GM12878 (cell line): ENCODE results near the gene FSTL4. TPM values are rescaled to one million over a fixed set of nuclear protein-coding genes. Genes with fewer than 3 reads are reported as not detected.
A peak's percentile ranks its signal among the peaks of the same experiment; 100 is the strongest.

ENCODE experiments used
- BACH1 ChIP-seq: fragments of 450-650 bp; IDR thresholded peaks from 2 replicates; pipeline ENCODE4 v1.6.1; 2017; ENCODE audit warnings: mild to moderate bottlenecking, borderline replicate concordance
- BCL3 ChIP-seq: IDR thresholded peaks from 2 replicates; pipeline ENCODE4 v1.6.1; 2011; ENCODE audit warnings: borderline replicate concordance, low read depth, mild to moderate bottlenecking, moderate library complexity, low read length; ENCODE audit not compliant: insufficient read depth, poor library complexity, severe bottlenecking
- CREM ChIP-seq: IDR thresholded peaks from 2 replicates; pipeline ENCODE4 v1.6.1; 2014; ENCODE audit warnings: antibody characterized with exemption, low read depth
- ESRRA ChIP-seq: IDR thresholded peaks from 2 replicates; pipeline ENCODE4 v1.6.1; 2012; ENCODE audit warnings: mild to moderate bottlenecking, low read length, improper control_type of control experiment
- FOXM1 ChIP-seq: IDR thresholded peaks from 2 replicates; pipeline ENCODE4 v1.6.1; 2012; ENCODE audit warnings: low read depth, mild to moderate bottlenecking, inconsistent platforms, low read length, moderate library complexity
- GATAD2B ChIP-seq: fragments of 450-650 bp; conservative IDR thresholded peaks from 2 replicates; pipeline ENCODE4 v1.6.1; 2017; ENCODE audit warnings: low read depth, mild to moderate bottlenecking, moderate library complexity
- IKZF1 ChIP-seq: fragments of 450-650 bp; conservative IDR thresholded peaks from 2 replicates; pipeline ENCODE4 v1.6.1; 2017; ENCODE audit warnings: antibody characterized with exemption, mild to moderate bottlenecking
- KAT2A ChIP-seq: conservative IDR thresholded peaks from 2 replicates; pipeline ENCODE4 v1.6.1; 2011; ENCODE audit warnings: low read depth, low read length; ENCODE audit not compliant: control insufficient read depth
- MTA3 ChIP-seq: IDR thresholded peaks from 2 replicates; pipeline ENCODE4 v1.6.1; 2012; ENCODE audit warnings: low read length, inconsistent platforms, borderline replicate concordance
- NBN ChIP-seq: fragments of 450-650 bp; IDR thresholded peaks from 2 replicates; pipeline ENCODE4 v1.6.1; 2016
- NFXL1 ChIP-seq: fragments of 450-650 bp; IDR thresholded peaks from 2 replicates; pipeline ENCODE4 v1.6.1; 2017; ENCODE audit warnings: antibody characterized with exemption, mild to moderate bottlenecking, borderline replicate concordance
- PAX5 ChIP-seq: IDR thresholded peaks from 2 replicates; pipeline ENCODE4 v1.6.1; 2011; ENCODE audit warnings: low read depth, low read length, borderline replicate concordance
- SKIL ChIP-seq: fragments of 450-650 bp; IDR thresholded peaks from 2 replicates; pipeline ENCODE4 v1.6.1; 2017; ENCODE audit warnings: mild to moderate bottlenecking, low read depth, inconsistent platforms; ENCODE audit not compliant: poor library complexity, severe bottlenecking
- SMAD5 ChIP-seq: IDR thresholded peaks from 2 replicates; pipeline ENCODE4 v1.6.1; 2016; ENCODE audit warnings: antibody characterized with exemption, low read depth
- SPI1 ChIP-seq: IDR thresholded peaks from 2 replicates; pipeline ENCODE4 v1.6.1; 2011; ENCODE audit warnings: low read depth, mild to moderate bottlenecking, low read length, moderate library complexity, borderline replicate concordance; ENCODE audit not compliant: insufficient read depth
- STAT3 ChIP-seq: IDR thresholded peaks from 2 replicates; pipeline ENCODE4 v1.6.1; 2011; ENCODE audit warnings: low read depth, low read length, improper control_type of control experiment
- polyA plus RNA-seq, 11 experiments: library from polyadenylated mRNA; depleted of rRNA in 4 of 11; unstranded in 6 of 11; stranded (reverse) in 5 of 11; fragments of >200 nt; fragmentation: Nextera tagmentation in 4 of 11; fragmentation: Illumina TruSeq in 1 of 11; extraction: Ambion mirVana in 4 of 11; extraction: Trizol in 1 of 11; gene quantifications; 1 replicate in 1 of 11; 2 replicates in 10 of 11; pipeline versions ENCODE4 v1.2.1 to v1.2.3, GENCODE V29; 2011 to 2016; ENCODE audit warnings: inconsistent platforms in 2 of 11, missing spikeins in 2 of 11, low read depth in 1 of 11
- total RNA-seq, 4 experiments: library from RNA; depleted of rRNA in 3 of 4; stranded (reverse); fragments of >200 nt in 3 of 4; fragmentation: Illumina TruSeq in 1 of 4; extraction: Trizol in 1 of 4; gene quantifications; 2 replicates each; pipeline versions ENCODE4 v1.2.1 to v1.2.3, GENCODE V29; 2013 to 2021
- TF ChIP-seq, protein P1 (sequence below): IDR thresholded peaks from 2 replicates; pipeline ENCODE4 v1.6.1; 2012; ENCODE audit warnings: low read length, inconsistent platforms
- TF ChIP-seq, protein P2 (sequence below): fragments of 450-650 bp; IDR thresholded peaks from 2 replicates; pipeline ENCODE4 v1.6.1; 2016; ENCODE audit warnings: mild to moderate bottlenecking
- TF ChIP-seq, protein P3 (sequence below): fragments of 450-650 bp; IDR thresholded peaks from 2 replicates; pipeline ENCODE4 v1.6.1; 2018; ENCODE audit warnings: borderline replicate concordance, mild to moderate bottlenecking; ENCODE audit not compliant: partially characterized antibody
- TF ChIP-seq, protein P4 (sequence below): fragments of 450-650 bp; IDR thresholded peaks from 2 replicates; pipeline ENCODE4 v1.6.1; 2016; ENCODE audit warnings: mild to moderate bottlenecking

Gene FSTL4
- total and polyA plus RNA-seq, 10 of the 15 experiments (the other 5 are each of a cell fraction or from before 2014, with no cell fraction given) = 0.01 to 0.79 (median 0.21) TPM; not detected in 6

DNA sequence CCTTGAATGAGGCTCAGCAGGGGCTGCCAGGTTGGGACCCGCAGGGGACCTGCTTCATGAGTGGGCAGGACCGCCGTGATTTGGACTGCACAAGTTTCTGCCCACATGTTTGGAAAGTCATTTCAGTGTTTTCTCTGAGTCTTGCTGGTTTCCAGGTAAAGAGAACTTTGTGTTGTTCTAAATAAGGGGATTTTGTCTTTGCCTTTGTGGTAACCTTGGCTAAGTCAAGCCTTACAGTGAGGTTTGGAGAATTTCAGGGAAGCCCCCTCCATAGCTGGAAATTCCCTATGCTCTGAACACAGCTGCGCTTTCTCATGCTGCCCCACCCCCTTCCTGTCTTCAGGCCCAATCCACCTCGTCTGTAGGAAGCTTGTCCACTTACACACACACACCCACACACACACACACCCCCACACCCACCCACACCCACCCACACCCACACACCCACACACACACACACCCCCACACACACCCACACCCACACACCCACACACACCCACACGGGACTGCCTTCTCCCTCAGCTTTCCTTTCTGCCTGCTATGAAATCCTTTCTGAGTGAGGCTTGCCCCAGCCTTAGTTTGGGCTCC lies 290.4 kb downstream of the FSTL4 start (continued):
- TF ChIP-seq SKIL (peak; percentile 42), PAX5 (peak; percentile 65; the same call in 1 of the 2 replicates), NFXL1 (no peak), MTA3 (0 out of 2 replicates have a peak, but pooled peaks have one; percentile 82), SPI1 (no peak), FOXM1 (0 out of 2 replicates have a peak, but pooled peaks have one; percentile 68), KAT2A (no peak), BCL3 (peak; percentile 56), IKZF1 (peak; percentile 85), ESRRA (no peak), STAT3 (no peak), GATAD2B (peak; percentile 15), CREM (peak; percentile 53; the same call in 1 of the 2 replicates), BACH1 (peak; percentile 14; the same call in 1 of the 2 replicates), NBN (0 out of 2 replicates have a peak, but pooled peaks have one; percentile 64), SMAD5 (no peak)
- TF ChIP-seq, protein P1, sequence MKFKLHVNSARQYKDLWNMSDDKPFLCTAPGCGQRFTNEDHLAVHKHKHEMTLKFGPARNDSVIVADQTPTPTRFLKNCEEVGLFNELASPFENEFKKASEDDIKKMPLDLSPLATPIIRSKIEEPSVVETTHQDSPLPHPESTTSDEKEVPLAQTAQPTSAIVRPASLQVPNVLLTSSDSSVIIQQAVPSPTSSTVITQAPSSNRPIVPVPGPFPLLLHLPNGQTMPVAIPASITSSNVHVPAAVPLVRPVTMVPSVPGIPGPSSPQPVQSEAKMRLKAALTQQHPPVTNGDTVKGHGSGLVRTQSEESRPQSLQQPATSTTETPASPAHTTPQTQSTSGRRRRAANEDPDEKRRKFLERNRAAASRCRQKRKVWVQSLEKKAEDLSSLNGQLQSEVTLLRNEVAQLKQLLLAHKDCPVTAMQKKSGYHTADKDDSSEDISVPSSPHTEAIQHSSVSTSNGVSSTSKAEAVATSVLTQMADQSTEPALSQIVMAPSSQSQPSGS = 0 out of 2 replicates have a peak, but pooled peaks have one; percentile 23
- TF ChIP-seq, protein P2, sequence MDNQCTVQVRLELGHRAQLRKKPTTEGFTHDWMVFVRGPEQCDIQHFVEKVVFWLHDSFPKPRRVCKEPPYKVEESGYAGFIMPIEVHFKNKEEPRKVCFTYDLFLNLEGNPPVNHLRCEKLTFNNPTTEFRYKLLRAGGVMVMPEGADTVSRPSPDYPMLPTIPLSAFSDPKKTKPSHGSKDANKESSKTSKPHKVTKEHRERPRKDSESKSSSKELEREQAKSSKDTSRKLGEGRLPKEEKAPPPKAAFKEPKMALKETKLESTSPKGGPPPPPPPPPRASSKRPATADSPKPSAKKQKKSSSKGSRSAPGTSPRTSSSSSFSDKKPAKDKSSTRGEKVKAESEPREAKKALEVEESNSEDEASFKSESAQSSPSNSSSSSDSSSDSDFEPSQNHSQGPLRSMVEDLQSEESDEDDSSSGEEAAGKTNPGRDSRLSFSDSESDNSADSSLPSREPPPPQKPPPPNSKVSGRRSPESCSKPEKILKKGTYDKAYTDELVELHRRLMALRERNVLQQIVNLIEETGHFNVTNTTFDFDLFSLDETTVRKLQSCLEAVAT = peak; percentile 43; the same call in 1 of the 2 replicates
- TF ChIP-seq, protein P3, sequence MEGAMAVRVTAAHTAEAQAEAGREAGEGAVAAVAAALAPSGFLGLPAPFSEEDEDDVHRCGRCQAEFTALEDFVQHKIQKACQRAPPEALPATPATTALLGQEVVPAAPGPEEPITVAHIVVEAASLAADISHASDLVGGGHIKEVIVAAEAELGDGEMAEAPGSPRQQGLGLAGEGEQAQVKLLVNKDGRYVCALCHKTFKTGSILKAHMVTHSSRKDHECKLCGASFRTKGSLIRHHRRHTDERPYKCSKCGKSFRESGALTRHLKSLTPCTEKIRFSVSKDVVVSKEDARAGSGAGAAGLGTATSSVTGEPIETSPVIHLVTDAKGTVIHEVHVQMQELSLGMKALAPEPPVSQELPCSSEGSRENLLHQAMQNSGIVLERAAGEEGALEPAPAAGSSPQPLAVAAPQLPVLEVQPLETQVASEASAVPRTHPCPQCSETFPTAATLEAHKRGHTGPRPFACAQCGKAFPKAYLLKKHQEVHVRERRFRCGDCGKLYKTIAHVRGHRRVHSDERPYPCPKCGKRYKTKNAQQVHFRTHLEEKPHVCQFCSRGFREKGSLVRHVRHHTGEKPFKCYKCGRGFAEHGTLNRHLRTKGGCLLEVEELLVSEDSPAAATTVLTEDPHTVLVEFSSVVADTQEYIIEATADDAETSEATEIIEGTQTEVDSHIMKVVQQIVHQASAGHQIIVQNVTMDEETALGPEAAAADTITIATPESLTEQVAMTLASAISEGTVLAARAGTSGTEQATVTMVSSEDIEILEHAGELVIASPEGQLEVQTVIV = no peak
- TF ChIP-seq, protein P4, sequence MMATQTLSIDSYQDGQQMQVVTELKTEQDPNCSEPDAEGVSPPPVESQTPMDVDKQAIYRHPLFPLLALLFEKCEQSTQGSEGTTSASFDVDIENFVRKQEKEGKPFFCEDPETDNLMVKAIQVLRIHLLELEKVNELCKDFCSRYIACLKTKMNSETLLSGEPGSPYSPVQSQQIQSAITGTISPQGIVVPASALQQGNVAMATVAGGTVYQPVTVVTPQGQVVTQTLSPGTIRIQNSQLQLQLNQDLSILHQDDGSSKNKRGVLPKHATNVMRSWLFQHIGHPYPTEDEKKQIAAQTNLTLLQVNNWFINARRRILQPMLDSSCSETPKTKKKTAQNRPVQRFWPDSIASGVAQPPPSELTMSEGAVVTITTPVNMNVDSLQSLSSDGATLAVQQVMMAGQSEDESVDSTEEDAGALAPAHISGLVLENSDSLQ = 0 out of 2 replicates have a peak, but pooled peaks have one; percentile 5
